Activated CD4-positive, alpha-beta T cell treated with anti-CD3 and anti-CD28 coated beads for 4 hours (primary cell): ENCODE results near the gene UBE2D2.
"Not testable (repeated sequence)": the region's sequence is repeated elsewhere in the genome, so short reads cannot be mapped to it uniquely, and the experiment has no call there.

Experiments used
- DNase-seq, 2 donors: peaks; one replicate each; pipeline ENCODE4 v3.0.0-alpha.2; 2020

Gene UBE2D2

GRCh38 chr5:139588116-139588515 lies 27.0 kb downstream of the UBE2D2 start:
- DNase-seq: not testable (repeated sequence)

GRCh38 chr5:139588962-139589361 lies 27.8 kb downstream of the UBE2D2 start:
- no peak for DNase-seq

- DNase-seq: no peak
These were observed 31.1 kb downstream of the UBE2D2 start for GRCh38 chr5:139592289-139592688.

- not testable (repeated sequence) for DNase-seq
These were observed 31.9 kb downstream of the UBE2D2 start for GRCh38 chr5:139593076-139593475.

- no peak for DNase-seq
These were observed 32.7 kb downstream of the UBE2D2 start for GRCh38 chr5:139593716-139594319.

GRCh38 chr5:139597134-139597533 lies 36.0 kb downstream of the UBE2D2 start:
- DNase-seq: no peak

- DNase-seq: not testable (repeated sequence)
These were observed 37.4 kb downstream of the UBE2D2 start for GRCh38 chr5:139598601-139598965.

GRCh38 chr5:139600336-139600949 lies 39.3 kb downstream of the UBE2D2 start:
- no peak for DNase-seq

GRCh38 chr5:139601429-139601828 lies 40.3 kb downstream of the UBE2D2 start:
- no peak for DNase-seq

- not testable (repeated sequence) for DNase-seq
These were observed 40.8 kb downstream of the UBE2D2 start for GRCh38 chr5:139601948-139602347.

- DNase-seq: no peak
These were observed 44.7 kb downstream of the UBE2D2 start for GRCh38 chr5:139605887-139606286.

- DNase-seq: no peak
These were observed 50.8 kb downstream of the UBE2D2 start for GRCh38 chr5:139611703-139612584.

GRCh38 chr5:139619861-139620260 lies 58.7 kb downstream of the UBE2D2 start:
- no peak for DNase-seq

- not testable (repeated sequence) for DNase-seq
These were observed 64.3 kb downstream of the UBE2D2 start for GRCh38 chr5:139625398-139625797.

- no peak for DNase-seq
These were observed 69.7 kb downstream of the UBE2D2 start for GRCh38 chr5:139630855-139631254.

GRCh38 chr5:139631520-139632165 lies 70.5 kb downstream of the UBE2D2 start:
- DNase-seq: no peak

GRCh38 chr5:139633295-139634027 lies 72.3 kb downstream of the UBE2D2 start:
- DNase-seq: peak; percentile 51 to 61

GRCh38 chr5:139634028-139634325 lies 72.8 kb downstream of the UBE2D2 start:
- no peak for DNase-seq

GRCh38 chr5:139634541-139634940 lies 73.4 kb downstream of the UBE2D2 start:
- DNase-seq: no peak

- DNase-seq: no peak
These were observed 74.1 kb downstream of the UBE2D2 start for GRCh38 chr5:139635191-139635590.

GRCh38 chr5:139635606-139636206 lies 74.6 kb downstream of the UBE2D2 start:
- no peak for DNase-seq

GRCh38 chr5:139636207-139636792 lies 75.2 kb downstream of the UBE2D2 start:
- DNase-seq: peak; percentile 31 to 39
